Spleen (tissue), 7 donors: Measurements from ENCODE around the gene CD69.

Source experiments
- CTCF ChIP-seq, 11 experiments: fragments of 200-600 bp in 7 of 11; fragments of 450-650 bp in 4 of 11; sonication (generic) in 4 of 11; IDR thresholded peaks in 8 of 11; conservative IDR thresholded peaks in 3 of 11; 1 replicate in 7 of 11; 2 replicates in 4 of 11; pipeline versions ENCODE4 v1.4.0 to v1.8.0; 2016 to 2021; ENCODE audit warnings: antibody characterized with exemption in 11 of 11, inconsistent platforms in 4 of 11, mild to moderate bottlenecking in 1 of 11
- POLR2A ChIP-seq, 3 donors: fragments of 450-650 bp; IDR thresholded peaks; one replicate each; pipeline ENCODE4 v1.5.1; 2017; ENCODE audit warnings: antibody characterized with exemption in 3 of 3, mild to moderate bottlenecking in 1 of 3
- POLR2AphosphoS5 ChIP-seq, 3 donors: sonication (generic); formaldehyde crosslinking; IDR thresholded peaks; one replicate each; pipeline ENCODE4 v1.5.1; 2017; ENCODE audit warnings: antibody characterized with exemption in 3 of 3
- donor health status: DM: no; HTN: no; CAD: no; lungs with moderate emphysema.
- donor health status: DM: no; HTN: no; CAD: no.
- donor health status: DM: no; HTN: no; CAD: no.

DNA sequence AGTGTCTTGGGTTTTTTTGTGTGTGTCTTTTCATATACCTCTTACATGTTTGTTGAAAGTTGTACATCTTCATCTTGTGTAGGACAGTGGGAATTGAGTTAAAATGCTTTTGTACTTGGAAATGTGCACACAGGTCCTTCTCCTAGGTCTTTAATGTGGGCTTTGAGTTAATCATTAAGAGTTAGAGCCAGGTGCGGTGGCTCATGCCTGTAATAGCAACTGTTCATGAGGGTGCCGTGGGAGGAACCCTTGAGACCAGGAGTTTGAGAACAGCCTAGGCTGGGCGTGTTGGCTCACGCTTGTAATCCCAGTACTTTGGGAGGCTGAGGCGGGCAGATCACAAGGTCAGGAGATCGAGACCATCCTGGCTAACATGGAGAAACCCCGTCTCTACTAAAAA is 41.7 kb downstream of the CD69 start:
- no peak for TF ChIP-seq POLR2A (IDR thresholded peaks at IDR 0.05)
- no peak for TF ChIP-seq CTCF (IDR thresholded peaks at IDR 0.05 in 8 of 11, conservative IDR thresholded peaks at IDR 0.05 in 3 of 11)
- no peak for TF ChIP-seq POLR2AphosphoS5 (IDR thresholded peaks at IDR 0.05)
